ENCODE results near the gene ZNF816.
"Not testable (repeated sequence)": the region's sequence is repeated elsewhere in the genome, so short reads cannot be mapped to it uniquely, and the experiment has no call there.

Gene ZNF816

DNA sequence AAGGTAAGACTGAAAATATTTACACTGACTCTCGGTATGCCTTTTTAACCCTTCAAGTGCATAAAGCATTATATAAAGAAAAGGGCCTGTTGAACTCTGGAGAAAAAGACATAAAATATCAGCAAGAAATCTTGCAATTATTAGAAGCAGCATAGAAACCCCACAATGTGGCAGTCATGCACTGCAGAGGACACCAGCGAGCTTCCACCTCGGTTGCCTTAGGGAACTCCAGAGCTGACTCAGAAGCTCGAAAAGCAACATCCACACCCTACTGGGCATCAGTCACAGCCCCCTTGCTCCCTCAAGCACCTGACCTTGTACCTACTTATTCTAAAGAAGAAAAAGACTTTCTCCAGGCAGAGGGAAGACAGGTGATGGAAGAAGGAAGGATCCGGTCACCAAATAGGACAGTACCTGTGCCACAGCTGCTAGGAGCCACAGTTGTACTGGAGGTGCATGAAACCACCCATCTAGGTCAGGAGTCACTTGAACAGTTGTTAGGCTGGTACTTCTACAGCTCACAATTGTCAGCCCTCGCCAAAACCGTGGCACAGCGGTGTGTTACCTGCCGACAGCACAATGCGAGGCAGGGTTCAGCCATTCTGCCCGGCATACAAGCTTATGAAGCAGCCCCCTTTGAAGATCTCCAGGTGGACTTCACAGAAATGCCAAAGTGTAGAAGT lies 2.9 kb downstream of the ZNF816 start:
- DNase-seq (ENCODE audit: low read depth), result no peak

DNA sequence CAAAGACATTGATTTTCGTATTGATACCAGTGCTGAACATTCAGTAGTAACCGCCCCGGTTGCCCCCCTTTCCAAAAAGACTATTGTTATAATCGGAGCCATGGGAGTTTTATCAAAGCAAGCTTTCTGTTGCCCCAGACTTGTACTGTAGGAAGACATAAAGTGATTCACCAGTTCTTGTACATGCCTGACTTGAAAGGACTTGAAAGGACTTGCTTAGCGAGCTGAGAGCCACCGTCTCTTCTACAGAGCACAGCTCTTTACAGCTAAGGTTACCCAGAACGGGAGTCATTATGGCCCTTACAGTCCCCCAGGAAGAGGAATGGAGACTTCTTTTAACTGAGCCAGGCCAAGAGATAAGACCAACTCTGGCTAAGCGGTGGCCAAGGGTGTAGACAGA lies 5.1 kb downstream of the ZNF816 start:
- no peak for DNase-seq (ENCODE audit: low read depth)

DNA sequence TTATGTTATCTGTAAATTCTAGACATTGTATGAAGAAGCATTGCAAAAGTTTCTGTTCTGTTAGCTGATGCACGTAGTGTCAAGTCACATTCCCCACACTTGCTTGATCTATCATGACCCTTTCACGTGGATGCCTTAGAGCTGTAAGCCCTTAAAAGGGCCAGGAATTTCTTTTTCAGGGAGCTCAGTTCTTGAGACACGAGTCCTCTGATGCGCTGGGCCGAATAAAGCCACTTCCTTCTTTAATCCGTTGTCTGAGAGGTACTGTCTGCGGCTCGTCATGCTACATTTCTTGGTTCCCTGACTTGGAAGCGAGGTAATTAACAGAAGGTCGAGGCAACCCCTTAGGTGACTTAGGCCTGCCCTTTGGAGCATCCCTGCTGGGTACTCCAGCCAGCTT lies 5.8 kb downstream of the ZNF816 start:
- DNase-seq (ENCODE audit: low read depth), result no peak

DNA sequence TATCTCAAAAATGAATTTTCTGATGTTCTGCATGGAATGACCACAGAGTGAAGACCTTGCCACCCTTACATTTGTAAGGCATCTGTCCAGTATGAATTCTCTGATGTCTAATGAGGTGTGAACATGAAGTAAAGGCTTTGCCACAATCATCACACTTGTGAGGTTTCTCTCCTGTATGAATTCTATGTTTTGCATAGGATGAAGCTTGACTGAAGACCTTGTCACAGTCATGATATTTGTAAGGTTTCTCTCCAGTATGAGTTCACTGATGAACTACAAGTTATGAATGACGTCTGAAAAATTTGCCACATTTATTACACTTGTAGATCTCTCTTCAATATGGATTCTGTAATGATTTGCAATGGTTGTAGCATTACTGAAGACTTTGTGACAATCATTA lies 13.3 kb downstream of the ZNF816 start:
- no peak for DNase-seq (ENCODE audit: low read depth)

DNA sequence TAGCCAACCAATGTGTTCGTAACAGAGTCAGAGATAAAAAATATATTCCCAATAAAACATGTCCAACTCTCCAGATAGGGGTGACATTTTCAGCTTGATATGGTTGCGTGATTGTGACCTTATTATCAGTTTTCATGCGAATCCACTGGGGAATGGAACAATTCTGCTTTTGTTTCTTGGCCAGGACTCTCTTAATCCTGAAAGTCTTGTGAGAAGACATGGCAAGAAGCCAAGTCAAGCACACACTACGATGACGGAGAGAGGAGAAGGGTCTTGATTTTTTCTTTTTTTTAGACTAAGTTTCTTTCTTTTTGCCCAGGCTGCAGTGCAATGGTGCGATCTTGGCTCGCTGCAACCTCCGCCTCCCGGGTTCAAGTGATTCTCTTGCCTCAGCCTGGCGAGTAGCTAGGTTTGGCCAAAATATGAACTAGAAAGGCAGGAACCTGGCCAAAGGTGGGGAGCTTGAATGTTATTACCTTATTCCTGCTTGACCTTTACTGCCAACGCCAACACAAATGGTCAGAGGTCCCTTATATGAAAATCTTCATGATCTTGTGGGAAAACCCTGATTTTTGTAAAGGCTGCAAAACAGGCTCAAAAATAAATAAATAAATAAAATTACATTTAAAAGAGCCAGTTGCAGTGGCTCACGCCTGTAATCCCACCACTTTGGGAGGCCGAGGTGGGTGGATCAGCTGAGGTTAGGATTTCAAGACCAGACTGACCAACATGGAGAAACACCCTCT lies 14.5 kb downstream of the ZNF816 start:
- no peak for DNase-seq (ENCODE audit: low read depth)

DNA sequence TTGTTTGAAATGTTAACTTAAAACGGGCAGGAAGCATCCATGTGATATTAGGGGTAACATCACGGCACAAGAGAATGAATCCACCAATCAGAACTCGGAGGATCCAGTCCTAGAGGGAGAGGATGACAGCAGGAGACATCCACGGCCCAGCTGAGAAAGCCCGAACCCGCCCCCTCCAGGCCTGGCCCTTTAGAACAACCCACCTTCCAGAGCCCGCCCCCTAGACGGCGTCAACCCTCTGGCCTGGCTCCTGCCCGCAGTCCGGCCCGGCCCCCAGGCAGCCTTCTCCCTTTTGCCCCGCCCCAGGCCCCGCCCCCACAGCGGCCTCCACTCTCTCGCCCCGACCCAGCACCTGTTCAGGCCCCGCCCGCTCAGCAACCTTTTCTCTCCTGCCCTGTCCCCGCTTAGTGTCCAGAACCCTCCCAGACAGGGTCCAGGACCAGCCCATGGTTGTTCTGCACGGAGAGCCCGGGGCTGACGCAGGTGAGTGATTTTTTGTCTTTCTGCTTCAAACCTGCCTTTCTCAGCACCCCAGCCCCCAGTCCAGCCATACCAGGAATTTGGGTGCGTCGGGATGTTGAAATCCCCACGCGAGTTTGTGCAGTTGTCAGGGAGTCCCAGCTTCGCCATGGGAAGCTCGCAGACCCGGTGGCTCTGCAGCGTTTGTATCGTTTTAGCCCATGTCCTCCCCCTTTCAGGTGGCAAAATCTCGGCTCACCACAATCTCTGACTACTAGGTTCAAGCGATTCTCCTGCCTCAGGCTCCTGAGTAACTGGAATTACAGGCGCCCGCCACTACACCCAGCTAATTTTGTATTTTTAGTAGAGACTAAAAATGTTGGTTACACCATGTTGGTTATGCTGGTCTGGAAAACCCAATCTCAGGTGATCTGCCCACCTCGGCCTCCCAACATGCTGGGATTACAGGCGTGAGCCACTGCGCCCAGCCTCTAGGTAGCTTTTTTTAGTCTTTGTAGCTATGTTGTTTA lies 16.1 kb downstream of the ZNF816 start:
- no peak for DNase-seq (ENCODE audit: low read depth)

DNA sequence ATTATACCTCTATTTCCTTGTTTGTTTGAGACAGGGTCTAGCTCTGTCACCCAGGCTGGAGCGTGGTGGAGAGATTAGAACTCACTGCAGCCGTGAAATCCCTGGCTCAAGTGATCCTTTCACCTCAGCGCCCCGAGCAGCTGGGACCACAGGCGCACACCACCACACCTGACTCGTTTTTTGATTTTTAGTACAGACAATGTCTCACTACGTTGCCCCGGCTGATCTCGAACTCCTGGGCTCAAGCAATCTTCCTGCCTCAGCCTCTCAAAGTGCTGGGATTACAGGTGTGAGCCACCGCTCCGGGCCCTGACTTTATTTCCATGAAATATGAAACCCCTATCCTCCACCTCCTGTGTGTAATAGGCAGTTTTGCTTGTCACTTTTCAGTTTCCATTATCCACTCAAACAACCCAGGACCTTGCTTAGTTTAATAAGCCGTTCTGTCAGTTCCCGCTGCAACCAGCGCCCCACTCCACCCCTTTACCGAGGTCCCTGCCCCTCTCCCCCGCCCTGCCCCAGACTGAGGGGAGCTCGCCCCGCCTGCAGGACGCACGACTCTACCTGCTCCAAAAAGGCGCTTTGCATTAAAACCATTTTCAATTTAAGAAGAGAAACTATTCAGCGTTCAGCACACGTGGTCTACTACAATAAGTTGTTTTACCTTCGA lies 16.9 kb downstream of the ZNF816 start:
- DNase-seq (ENCODE audit: low read depth), result no peak

DNA sequence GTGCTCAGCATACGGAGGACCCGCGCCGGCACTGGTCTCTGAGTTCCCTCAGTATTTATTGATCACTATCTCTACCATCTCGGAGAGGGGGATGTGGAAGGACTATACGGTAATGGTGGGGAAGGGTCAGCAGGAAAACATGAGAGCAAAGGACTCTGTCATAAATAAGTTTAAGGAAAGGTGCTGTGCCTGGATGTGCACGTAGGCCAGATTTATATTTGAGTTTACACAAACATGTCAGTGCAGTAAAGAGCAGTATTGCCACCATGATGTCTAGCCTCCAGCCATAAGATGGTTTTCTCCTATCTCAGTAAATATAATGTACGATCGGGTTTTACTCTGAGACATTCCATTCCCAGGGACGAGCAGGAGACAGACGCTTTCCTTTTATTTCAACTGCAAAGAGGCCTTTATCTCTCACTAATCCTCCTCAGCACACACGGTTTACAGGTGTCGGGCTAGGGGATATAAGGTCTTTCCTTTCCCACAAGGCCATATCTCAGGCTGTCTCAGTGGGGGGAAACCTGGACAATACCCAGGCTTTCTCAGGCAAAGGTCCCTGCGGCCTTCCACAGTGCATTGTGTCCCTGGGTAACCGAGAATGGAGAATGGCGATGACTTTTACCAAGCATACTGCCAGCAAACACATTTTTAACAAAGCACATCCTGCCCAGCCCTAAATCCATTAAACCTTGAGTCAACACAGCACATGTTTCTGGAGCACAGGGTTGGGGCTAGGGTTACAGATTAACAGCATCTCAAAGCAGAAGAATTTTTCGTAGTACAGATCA lies 17.8 kb downstream of the ZNF816 start:
- DNase-seq (ENCODE audit: low read depth), result not testable (repeated sequence)

DNA sequence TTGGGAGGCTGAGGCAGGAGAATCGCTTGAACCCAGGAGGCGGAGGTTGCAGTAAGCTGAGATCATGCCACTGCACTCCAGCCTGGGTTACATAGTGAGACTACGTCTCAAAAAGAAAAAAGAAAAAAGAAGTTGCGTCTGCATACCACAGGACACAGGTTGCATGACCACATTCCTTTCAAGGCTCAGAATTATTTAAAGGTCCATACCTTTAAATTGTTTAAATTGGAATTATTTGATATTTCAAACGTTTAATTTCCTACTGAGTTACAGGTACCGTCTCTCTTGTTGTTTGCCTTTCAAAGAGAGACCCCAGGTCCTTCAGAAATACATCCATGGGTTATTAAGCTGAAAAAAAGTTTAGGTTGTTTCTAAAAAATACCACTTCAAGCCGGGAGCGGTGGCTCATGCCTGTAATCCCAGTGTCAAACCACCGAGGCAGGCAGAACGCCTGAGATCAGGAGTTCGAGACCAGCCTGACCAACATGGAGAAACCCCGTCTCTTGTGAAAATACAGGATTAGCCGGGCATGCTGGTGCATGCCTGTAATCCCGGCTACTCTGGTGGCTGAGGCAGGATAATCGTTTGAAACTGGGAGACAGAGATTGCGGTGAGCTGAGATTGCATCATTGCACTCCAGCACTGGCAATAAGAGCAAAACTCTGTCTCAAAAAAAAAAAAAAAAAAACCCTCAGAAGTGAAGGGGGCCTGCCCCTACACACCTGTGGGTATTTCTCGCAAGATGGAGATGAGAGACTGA lies 18.6 kb downstream of the ZNF816 start:
- DNase-seq (ENCODE audit: low read depth), result no peak

DNA sequence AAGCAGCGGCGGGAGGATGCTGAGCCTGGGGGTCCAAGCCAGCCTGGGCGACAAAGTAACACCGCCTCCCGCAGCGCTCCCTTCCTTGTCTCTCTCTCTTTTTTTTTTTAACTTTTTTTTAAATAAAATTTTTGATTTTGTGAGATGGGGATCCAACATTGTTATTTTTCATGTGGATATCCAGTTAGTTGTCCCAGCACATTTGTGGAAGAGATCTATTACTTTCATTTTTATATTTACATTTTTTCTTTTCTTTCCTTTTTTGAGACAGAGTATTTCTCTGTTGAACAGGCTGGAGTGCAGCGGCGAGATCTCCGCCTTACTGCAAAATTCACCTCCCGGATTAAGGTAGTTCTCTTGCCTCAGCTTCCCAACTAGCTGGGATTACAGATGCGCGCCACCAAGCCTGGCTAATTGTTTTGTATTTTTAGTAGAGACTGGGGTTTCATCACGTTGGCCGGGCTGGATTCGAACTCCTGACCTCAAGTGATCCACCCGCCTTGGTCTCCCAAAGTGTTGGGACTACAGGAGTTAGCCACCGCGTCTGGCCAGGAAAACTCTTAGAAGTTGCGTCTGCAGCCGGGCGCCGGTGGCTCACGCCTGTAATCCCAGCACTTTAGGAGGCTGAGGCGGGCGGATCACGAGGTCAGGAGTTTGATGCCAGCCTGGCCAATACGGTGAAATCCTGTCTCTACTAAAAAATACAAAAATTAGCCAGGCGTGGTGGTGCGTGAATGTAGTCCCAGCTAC lies 19.4 kb downstream of the ZNF816 start:
- no peak for DNase-seq (ENCODE audit: low read depth)

DNA sequence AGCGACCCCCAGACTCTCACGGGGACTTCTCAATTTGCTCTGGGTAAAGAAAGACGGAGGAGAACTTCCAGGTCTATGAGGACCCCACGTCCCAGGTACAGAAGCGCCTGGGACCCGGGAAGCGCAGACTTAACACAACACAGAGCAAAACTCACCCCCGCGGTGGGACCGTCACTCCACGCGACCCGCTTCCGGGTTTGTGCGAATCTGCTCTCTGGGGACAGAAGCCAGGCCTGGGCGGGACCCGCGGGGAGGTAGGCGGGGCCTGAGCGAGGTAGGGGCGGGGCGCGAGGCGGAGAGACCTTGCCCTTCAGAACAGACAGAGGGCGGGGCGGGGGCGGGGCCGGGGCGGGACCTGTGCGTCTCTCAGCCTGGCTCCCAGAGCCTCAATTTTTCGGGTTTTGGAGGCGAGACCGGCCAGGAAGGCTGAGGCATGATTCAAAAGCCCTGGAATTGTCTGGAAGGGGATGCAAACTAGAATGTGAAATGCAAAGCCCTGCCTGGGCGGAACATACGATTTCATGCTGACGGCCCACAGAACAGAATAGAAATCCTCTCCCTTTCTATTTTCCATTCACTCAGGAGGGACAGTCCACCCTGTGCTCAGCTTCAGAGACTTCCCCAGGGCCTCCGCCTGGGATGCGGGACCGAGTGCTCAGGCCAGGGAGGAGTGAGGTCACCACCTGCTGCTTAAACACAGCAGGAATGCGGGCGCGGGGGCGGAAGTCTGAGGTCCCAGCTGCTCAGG lies 20.1 kb downstream of the ZNF816 start:
- peak; percentile 54 for DNase-seq (ENCODE audit: low read depth)

DNA sequence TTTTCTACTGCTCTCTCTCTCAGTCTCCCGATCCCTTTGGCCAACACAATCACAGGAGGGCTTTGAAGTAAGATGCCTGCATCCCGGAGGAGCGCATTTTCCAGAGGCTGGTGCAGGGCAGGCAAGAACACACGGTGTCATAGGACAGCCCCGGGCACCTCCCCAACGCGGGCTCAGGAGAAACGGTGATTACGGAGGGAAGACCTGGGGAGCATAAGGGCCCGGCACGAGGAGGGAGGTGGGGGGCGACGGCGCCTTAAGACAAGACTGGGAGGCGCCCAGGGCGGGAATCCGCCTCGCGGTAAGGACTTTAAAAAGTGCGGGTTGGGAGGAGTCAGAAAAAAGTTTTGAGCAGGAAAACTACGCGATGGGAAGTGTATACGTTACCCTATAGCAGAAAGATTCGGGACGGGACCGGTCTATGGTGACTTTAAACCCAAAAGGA lies 20.7 kb downstream of the ZNF816 start:
- DNase-seq (ENCODE audit: low read depth), result no peak

DNA sequence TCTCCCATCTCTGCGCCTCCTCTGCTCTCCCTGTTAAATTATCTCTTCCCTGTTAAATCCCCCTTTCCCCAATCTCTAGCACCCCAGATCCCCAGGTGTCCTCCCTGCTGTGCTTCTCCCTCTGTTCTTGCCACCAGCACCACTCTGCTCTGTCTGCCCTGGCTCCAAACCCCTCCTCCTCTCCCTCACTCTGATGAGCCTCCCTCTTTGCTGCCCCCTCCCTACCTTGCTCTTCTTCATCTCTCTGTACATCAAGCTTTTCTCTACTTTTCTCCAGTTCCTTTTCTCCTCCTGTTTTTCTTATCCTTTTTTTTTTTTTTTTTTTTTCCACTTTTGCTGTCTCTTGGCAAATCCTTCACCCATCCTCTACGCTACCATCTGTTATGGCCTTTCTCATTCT lies 21.2 kb downstream of the ZNF816 start:
- DNase-seq (ENCODE audit: low read depth), result not testable (repeated sequence)

DNA sequence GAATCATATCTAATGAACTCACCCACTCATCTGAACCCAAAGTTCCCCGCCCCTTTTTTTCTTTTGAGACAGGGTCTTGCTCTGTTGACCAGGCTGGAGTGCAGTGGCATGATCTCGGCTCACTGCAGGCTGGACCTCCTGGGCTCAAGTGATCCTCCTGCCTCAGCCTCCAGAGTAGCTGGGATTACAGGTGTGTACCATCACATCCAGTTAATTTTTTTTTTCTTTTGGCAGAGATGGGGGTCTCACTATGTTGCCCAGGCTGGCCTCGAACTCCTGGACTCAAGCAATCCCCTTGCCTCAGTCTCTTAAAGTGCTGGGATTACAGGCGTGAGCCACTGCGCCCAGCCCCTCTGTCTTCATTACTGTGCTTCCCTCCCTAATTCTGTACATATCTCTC lies 21.8 kb downstream of the ZNF816 start:
- DNase-seq (ENCODE audit: low read depth), result not testable (repeated sequence)

DNA sequence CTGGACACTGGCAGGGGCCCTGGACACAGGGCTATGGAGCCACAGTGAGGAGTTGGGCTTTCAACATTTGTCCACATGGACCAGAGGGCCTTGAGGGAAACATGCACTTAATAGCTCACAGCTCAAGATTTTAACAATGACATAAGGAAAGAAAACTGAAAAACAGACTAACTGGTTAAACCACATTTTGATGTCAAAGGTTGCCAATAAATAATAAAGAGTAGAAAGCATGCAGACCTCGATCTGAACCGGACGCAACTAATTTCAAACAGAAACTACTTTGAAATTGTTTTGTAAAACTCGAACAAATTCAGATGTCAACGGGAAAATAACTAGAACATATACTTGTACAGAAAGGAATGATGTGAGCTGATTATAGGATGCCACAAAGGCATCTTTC lies 23.9 kb downstream of the ZNF816 start:
- no peak for DNase-seq (ENCODE audit: low read depth)

DNA sequence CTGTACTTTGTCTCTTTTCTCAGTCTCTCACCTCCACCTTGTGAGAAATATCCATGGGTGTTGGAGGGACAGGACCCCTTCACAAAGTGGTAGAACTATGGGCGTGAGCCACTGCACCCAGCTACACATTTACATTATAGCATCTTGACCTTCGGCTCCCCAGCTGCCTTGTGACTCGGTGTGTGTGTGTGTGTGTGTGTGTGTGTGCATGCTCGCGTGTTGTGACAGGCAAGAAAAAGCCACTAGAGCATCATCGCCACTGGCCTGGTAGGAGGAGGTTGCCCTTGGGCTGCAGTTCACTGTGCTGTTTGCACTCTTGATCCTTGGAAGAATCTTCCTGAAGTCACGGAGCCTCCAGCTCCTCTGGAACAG lies 25.7 kb downstream of the ZNF816 start:
- no peak for DNase-seq (ENCODE audit: low read depth)

DNA sequence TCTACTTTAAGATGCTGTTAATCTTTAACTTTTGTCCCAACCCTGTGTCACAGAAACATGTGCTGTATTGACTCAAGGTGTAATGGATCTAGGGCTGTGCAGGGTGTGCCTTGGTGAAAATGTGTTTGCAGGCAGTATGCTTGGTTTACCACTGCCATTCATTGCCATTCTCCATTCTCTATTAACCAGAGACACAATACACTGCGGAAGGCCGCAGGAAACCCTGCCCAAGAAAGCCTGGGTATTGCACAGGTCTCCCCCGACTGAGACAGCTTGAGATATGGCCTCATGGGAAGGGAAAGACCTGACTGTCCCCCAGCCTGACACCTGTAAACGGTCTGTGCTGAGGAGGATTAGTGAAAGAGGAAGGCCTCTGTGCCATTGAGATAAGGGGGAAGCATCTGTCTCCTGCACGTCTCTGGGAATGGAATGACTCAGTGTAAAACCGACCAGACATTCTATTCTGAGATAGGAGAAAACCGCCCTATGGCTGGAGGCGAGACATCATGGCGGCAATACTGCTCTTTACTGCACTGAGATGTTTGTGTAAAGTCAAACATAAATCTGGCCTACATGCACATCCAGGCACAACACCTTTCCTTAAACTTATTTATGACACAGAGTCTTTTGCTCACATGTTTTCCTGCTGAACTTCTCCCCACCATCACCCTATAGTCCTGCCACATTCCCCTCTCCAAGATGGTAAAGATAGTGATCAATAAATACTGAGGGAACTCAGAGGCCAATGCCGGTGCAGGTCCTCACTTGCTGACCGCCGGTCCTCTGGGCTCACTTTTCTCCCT lies 26.3 kb downstream of the ZNF816 start:
- DNase-seq (ENCODE audit: low read depth), result no peak

DNA sequence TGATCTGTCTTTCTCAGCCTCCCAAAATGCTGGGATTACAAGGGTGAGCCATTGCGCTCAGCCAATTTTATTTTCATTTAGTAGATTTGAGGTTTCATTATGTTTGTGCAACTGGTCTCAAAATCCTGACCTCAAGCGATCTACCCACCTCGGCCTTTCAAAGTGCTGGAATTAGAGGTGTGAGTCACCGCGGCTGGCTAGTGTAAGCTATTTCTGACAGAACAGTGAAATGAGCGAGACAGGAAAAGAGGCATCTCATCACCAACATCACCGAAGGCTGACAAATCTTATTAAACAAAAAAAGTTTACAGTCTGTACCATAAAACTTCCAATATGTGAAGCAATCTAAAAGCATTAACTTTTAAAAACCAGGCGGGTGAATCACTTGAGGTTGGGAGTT lies 27.2 kb downstream of the ZNF816 start:
- DNase-seq (ENCODE audit: low read depth), result no peak

Measured in GM04504 (cell line).